ENCODE measurements around the gene PPP4R3A.
"Not testable (repeated sequence)": the region's sequence is repeated elsewhere in the genome, so short reads cannot be mapped to it uniquely, and the experiment has no call there.

- TF ChIP-seq POLR2A (IDR thresholded peaks at IDR 0.05), result not testable (repeated sequence)
- TF ChIP-seq, protein P1, sequence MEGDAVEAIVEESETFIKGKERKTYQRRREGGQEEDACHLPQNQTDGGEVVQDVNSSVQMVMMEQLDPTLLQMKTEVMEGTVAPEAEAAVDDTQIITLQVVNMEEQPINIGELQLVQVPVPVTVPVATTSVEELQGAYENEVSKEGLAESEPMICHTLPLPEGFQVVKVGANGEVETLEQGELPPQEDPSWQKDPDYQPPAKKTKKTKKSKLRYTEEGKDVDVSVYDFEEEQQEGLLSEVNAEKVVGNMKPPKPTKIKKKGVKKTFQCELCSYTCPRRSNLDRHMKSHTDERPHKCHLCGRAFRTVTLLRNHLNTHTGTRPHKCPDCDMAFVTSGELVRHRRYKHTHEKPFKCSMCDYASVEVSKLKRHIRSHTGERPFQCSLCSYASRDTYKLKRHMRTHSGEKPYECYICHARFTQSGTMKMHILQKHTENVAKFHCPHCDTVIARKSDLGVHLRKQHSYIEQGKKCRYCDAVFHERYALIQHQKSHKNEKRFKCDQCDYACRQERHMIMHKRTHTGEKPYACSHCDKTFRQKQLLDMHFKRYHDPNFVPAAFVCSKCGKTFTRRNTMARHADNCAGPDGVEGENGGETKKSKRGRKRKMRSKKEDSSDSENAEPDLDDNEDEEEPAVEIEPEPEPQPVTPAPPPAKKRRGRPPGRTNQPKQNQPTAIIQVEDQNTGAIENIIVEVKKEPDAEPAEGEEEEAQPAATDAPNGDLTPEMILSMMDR (IDR thresholded peaks at IDR 0.05), result not testable (repeated sequence)
Observed at GRCh38 chr14:91428931-91429330, 81.2 kb downstream of the PPP4R3A start.

All from adrenal gland (tissue), 5 donors.